Measurements from ENCODE around the gene MLH3.

The MLH3 gene

GRCh38 chr14:75040507-75040906 lies 10.8 kb downstream of the MLH3 start:
- DNase-seq (ENCODE audit: low spot score) = no peak
- TF ChIP-seq CTCF (IDR thresholded peaks at IDR 0.05; ENCODE audit: extremely low read depth, missing control alignments) = no peak

GRCh38 chr14:75032939-75033338 lies 18.3 kb downstream of the MLH3 start:
- TF ChIP-seq CTCF (IDR thresholded peaks at IDR 0.05; ENCODE audit: extremely low read depth, missing control alignments) = no peak
- DNase-seq (ENCODE audit: low spot score) = no peak

GRCh38 chr14:75030147-75030546 lies 21.1 kb downstream of the MLH3 start:
- DNase-seq (ENCODE audit: low spot score) = no peak
- no peak for TF ChIP-seq CTCF (IDR thresholded peaks at IDR 0.05; ENCODE audit: extremely low read depth, missing control alignments)

GRCh38 chr14:75025876-75026275 lies 25.4 kb downstream of the MLH3 start:
- no peak for TF ChIP-seq CTCF (IDR thresholded peaks at IDR 0.05; ENCODE audit: extremely low read depth, missing control alignments)
- no peak for DNase-seq (ENCODE audit: low spot score)

GRCh38 chr14:75025082-75025481 lies 26.2 kb downstream of the MLH3 start:
- no peak for DNase-seq (ENCODE audit: low spot score)
- TF ChIP-seq CTCF (IDR thresholded peaks at IDR 0.05; ENCODE audit: extremely low read depth, missing control alignments) = no peak

- DNase-seq (ENCODE audit: low spot score) = no peak
These were observed 28.2 kb downstream of the MLH3 start for GRCh38 chr14:75023108-75023507.

GRCh38 chr14:75022655-75023054 lies 28.6 kb downstream of the MLH3 start:
- DNase-seq (ENCODE audit: low spot score) = no peak
- TF ChIP-seq CTCF (IDR thresholded peaks at IDR 0.05; ENCODE audit: extremely low read depth, missing control alignments) = no peak

More at GRCh38 chr14:75023108-75023507, 28.2 kb downstream of the MLH3 start:
- TF ChIP-seq CTCF (IDR thresholded peaks at IDR 0.05; ENCODE audit: extremely low read depth, missing control alignments) = no peak

All from GM20000 (cell line).